ENCODE data around the gene LRRC23. TPM values are rescaled to one million over a fixed set of nuclear protein-coding genes. Genes with fewer than 3 reads are reported as not detected.

The LRRC23 gene
- total and polyA plus RNA-seq, 2 of the 13 experiments (the other 11 are each of a cell fraction or from before 2014, with no cell fraction given) = 6.0 to 7.8 TPM

DNA sequence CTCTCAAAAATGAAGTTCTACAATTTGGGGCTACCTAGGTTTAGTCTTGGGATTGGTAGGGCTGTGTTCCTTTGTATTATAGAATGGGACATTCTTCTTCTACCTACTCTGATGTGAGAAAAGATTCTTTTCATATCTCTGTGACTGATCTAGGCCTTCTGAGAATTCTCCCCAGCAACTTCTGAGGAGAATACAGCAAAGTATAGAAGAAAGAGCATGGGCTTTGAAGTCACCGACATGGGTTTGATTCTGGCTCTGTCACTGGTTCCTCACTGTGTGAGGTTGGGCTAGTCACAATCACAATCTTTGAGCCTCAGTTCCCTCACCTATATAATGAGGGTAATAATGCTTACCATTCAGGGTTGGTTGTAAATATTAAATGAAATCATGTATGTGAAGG is 28.1 kb downstream of the LRRC23 start:
- no TSS peak for BruUV-seq (replicated peaks)
- H3K4me2 ChIP-seq (ENCODE audit: low read depth, low read length) = no peak overlapping the region
- no peaks in the 10 kb centered on the region for H3K9me3 ChIP-seq (ENCODE audit: low read length)
- H2AFZ ChIP-seq (ENCODE audit: low read length) = no peak overlapping the region
- ATAC-seq (no peak), DNase-seq (ENCODE audit: low spot score) (no peak), FAIRE-seq (no peak)
- no peak overlapping the region for H3K9ac ChIP-seq (ENCODE audit: insufficient read depth, low read depth, low read length)
- 91% methylated on average over 1 of the region's 1 CpG for WGBS (ENCODE audit: low lambda C conversion rate)
- peaks cover 30% of the 10 kb centered on the region for H3K79me2 ChIP-seq (ENCODE audit: insufficient read depth, low read length)
- no peaks in the 10 kb centered on the region; a peak in 1 of 5 replicates for H3K27me3 ChIP-seq (ENCODE audit: control insufficient read depth in 1 of 2, insufficient read depth in 2 of 2, low read length in 2 of 2)
- H3K4me1 ChIP-seq (ENCODE audit: insufficient read depth, low read length) = peaks cover 40% of the 10 kb centered on the region
- peaks cover 8 to 23% of the 10 kb centered on the region in 2 experiments for H3K36me3 ChIP-seq (replicated peaks in 1 of 2; ENCODE audit: control insufficient read depth in 1 of 2, insufficient read depth in 2 of 2, low read length in 2 of 2)
- intact Hi-C loops (cut with micrococcal nuclease; ENCODE audit: unreplicated experiment) = no loop called here
- in situ Hi-C loops (cut with HindIII; ENCODE audit: extremely low pct_ligation_motif_present, low pct_unique_long_range_greater_than_20kb) = no loop called here
- H3K27ac ChIP-seq (ENCODE audit: extremely low read length, insufficient read depth, low read length) = no peak overlapping the region
- H3K4me3 ChIP-seq (replicated peaks in 1 of 3; ENCODE audit: insufficient read depth in 1 of 3, low read depth in 2 of 3, low read length in 3 of 3) = no peak overlapping the region
- no peaks in the 10 kb centered on the region for H4K20me1 ChIP-seq (ENCODE audit: insufficient read depth, low read length)
- TF ChIP-seq, protein P1, sequence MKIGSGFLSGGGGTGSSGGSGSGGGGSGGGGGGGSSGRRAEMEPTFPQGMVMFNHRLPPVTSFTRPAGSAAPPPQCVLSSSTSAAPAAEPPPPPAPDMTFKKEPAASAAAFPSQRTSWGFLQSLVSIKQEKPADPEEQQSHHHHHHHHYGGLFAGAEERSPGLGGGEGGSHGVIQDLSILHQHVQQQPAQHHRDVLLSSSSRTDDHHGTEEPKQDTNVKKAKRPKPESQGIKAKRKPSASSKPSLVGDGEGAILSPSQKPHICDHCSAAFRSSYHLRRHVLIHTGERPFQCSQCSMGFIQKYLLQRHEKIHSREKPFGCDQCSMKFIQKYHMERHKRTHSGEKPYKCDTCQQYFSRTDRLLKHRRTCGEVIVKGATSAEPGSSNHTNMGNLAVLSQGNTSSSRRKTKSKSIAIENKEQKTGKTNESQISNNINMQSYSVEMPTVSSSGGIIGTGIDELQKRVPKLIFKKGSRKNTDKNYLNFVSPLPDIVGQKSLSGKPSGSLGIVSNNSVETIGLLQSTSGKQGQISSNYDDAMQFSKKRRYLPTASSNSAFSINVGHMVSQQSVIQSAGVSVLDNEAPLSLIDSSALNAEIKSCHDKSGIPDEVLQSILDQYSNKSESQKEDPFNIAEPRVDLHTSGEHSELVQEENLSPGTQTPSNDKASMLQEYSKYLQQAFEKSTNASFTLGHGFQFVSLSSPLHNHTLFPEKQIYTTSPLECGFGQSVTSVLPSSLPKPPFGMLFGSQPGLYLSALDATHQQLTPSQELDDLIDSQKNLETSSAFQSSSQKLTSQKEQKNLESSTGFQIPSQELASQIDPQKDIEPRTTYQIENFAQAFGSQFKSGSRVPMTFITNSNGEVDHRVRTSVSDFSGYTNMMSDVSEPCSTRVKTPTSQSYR (CRISPR knock-in tag; IDR thresholded peaks at IDR 0.05; ENCODE audit: borderline replicate concordance) = no peak
- TF ChIP-seq SPEN (CRISPR knock-in tag; IDR thresholded peaks at IDR 0.05; ENCODE audit: low read depth) (no peak), ZNF44 (CRISPR knock-in tag; IDR thresholded peaks at IDR 0.05) (no peak), SRF (IDR thresholded peaks at IDR 0.05; ENCODE audit: low read depth, low read length) (no peak), KLF12 (CRISPR knock-in tag; IDR thresholded peaks at IDR 0.05; ENCODE audit: borderline replicate concordance) (no peak), ZNF713 (CRISPR knock-in tag; IDR thresholded peaks at IDR 0.05) (no peak), FOSL1 (CRISPR knock-in tag; IDR thresholded peaks at IDR 0.05; ENCODE audit: borderline replicate concordance) (no peak), ZNF333 (CRISPR knock-in tag; IDR thresholded peaks at IDR 0.05; ENCODE audit: borderline replicate concordance) (no peak), ZFAT (CRISPR knock-in tag; conservative IDR thresholded peaks at IDR 0.05) (no peak), ZNF678 (CRISPR knock-in tag; IDR thresholded peaks at IDR 0.05) (no peak)
- TF ChIP-seq, protein P2, sequence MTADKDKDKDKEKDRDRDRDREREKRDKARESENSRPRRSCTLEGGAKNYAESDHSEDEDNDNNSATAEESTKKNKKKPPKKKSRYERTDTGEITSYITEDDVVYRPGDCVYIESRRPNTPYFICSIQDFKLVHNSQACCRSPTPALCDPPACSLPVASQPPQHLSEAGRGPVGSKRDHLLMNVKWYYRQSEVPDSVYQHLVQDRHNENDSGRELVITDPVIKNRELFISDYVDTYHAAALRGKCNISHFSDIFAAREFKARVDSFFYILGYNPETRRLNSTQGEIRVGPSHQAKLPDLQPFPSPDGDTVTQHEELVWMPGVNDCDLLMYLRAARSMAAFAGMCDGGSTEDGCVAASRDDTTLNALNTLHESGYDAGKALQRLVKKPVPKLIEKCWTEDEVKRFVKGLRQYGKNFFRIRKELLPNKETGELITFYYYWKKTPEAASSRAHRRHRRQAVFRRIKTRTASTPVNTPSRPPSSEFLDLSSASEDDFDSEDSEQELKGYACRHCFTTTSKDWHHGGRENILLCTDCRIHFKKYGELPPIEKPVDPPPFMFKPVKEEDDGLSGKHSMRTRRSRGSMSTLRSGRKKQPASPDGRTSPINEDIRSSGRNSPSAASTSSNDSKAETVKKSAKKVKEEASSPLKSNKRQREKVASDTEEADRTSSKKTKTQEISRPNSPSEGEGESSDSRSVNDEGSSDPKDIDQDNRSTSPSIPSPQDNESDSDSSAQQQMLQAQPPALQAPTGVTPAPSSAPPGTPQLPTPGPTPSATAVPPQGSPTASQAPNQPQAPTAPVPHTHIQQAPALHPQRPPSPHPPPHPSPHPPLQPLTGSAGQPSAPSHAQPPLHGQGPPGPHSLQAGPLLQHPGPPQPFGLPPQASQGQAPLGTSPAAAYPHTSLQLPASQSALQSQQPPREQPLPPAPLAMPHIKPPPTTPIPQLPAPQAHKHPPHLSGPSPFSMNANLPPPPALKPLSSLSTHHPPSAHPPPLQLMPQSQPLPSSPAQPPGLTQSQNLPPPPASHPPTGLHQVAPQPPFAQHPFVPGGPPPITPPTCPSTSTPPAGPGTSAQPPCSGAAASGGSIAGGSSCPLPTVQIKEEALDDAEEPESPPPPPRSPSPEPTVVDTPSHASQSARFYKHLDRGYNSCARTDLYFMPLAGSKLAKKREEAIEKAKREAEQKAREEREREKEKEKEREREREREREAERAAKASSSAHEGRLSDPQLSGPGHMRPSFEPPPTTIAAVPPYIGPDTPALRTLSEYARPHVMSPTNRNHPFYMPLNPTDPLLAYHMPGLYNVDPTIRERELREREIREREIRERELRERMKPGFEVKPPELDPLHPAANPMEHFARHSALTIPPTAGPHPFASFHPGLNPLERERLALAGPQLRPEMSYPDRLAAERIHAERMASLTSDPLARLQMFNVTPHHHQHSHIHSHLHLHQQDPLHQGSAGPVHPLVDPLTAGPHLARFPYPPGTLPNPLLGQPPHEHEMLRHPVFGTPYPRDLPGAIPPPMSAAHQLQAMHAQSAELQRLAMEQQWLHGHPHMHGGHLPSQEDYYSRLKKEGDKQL (CRISPR knock-in tag; IDR thresholded peaks at IDR 0.05; ENCODE audit: low read depth) = no peak
- TF ChIP-seq, protein P3, sequence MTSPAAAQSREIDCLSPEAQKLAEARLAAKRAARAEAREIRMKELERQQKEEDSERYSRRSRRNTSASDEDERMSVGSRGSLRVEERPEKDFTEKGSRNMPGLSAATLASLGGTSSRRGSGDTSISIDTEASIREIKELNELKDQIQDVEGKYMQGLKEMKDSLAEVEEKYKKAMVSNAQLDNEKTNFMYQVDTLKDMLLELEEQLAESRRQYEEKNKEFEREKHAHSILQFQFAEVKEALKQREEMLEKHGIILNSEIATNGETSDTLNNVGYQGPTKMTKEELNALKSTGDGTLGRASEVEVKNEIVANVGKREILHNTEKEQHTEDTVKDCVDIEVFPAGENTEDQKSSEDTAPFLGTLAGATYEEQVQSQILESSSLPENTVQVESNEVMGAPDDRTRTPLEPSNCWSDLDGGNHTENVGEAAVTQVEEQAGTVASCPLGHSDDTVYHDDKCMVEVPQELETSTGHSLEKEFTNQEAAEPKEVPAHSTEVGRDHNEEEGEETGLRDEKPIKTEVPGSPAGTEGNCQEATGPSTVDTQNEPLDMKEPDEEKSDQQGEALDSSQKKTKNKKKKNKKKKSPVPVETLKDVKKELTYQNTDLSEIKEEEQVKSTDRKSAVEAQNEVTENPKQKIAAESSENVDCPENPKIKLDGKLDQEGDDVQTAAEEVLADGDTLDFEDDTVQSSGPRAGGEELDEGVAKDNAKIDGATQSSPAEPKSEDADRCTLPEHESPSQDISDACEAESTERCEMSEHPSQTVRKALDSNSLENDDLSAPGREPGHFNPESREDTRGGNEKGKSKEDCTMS (CRISPR knock-in tag; conservative IDR thresholded peaks at IDR 0.05) = no peak
- ChIA-PET CTCF (ENCODE audit: low intra/inter-chr PET ratio, low total read pairs) (no interaction called here), POLR2A (interaction anchor here (0.8 to 1.6 kb wide), 2 partner anchors 11 to 29 kb away, joined by 3 to 4 read pairs; partner anchors contain the start of genes C12orf57 and RNU7-1)
